ENCODE results near the gene ACTR2. TPM values are rescaled to one million over a fixed set of nuclear protein-coding genes. Genes with fewer than 3 reads are reported as not detected.

The ACTR2 gene
- total RNA-seq, 2 donors from 2014 or later, result 254 to 256 TPM

- peak overlapping the region; percentile 14 for H3K27ac ChIP-seq (ENCODE audit: low read depth, low read length)
- Mint-ChIP-seq H3K27ac (no peak overlapping the region), H3K36me3 (ENCODE audit: low read depth) (peaks cover 5% of the 10 kb centered on the region), H3K4me1 (peaks cover 42% of the 10 kb centered on the region), H3K4me3 (no peak overlapping the region), H3K27me3 (ENCODE audit: insufficient read depth) (no peaks in the 10 kb centered on the region), H3K9me3 (no peaks in the 10 kb centered on the region)
- H3K9ac ChIP-seq (ENCODE audit: extremely low read depth, low read length, poor library complexity, severe bottlenecking), result no peak overlapping the region
- H3K27me3 ChIP-seq (ENCODE audit: control insufficient read depth, insufficient read depth, low read length, poor library complexity, severe bottlenecking), result no peaks in the 10 kb centered on the region
- no peak for DNase-seq
- H3K4me3 ChIP-seq (ENCODE audit: low read length), result no peak overlapping the region
- H3K4me1 ChIP-seq (ENCODE audit: control insufficient read depth, insufficient read depth, low read length), result peaks cover 24% of the 10 kb centered on the region
- WGBS, 2 experiments (ENCODE audit: insufficient coverage in 1 of 2, insufficient read length in 1 of 2), result 68 to 87% methylated on average over 10 to 16 of the region's 16 CpGs
- H3K9me3 ChIP-seq (ENCODE audit: control insufficient read depth, low read length), result no peaks in the 10 kb centered on the region
- H3K36me3 ChIP-seq (ENCODE audit: control insufficient read depth, insufficient read depth, low read length), result peaks cover 5% of the 10 kb centered on the region
- TF ChIP-seq CTCF (conservative IDR thresholded peaks at IDR 0.05), result no peak
Measured at GRCh38 chr2:65300134-65300760, 72.6 kb downstream of the ACTR2 start.

GRCh38 chr2:65300761-65301711 is 73.4 kb downstream of the ACTR2 start:
- Mint-ChIP-seq H3K36me3 (ENCODE audit: low read depth) (peaks cover 5% of the 10 kb centered on the region), H3K27ac (peak overlapping the region; percentile 58), H3K9me3 (no peaks in the 10 kb centered on the region), H3K27me3 (ENCODE audit: insufficient read depth) (no peaks in the 10 kb centered on the region), H3K4me3 (peak overlapping the region; percentile 8), H3K4me1 (peaks cover 42% of the 10 kb centered on the region)
- H3K36me3 ChIP-seq (ENCODE audit: control insufficient read depth, insufficient read depth, low read length), result peaks cover 12% of the 10 kb centered on the region
- peak; percentile 78 for DNase-seq
- no peak overlapping the region for H3K4me3 ChIP-seq (ENCODE audit: low read length)
- peaks cover 23% of the 10 kb centered on the region for H3K4me1 ChIP-seq (ENCODE audit: control insufficient read depth, insufficient read depth, low read length)
- TF ChIP-seq CTCF (conservative IDR thresholded peaks at IDR 0.05), result no peak
- H3K9me3 ChIP-seq (ENCODE audit: control insufficient read depth, low read length), result no peaks in the 10 kb centered on the region
- 24 to 43% methylated on average over 16 to 20 of the region's 20 CpGs for WGBS, 2 experiments (ENCODE audit: insufficient coverage in 1 of 2, insufficient read length in 1 of 2)
- peak overlapping the region; percentile 75 for H3K27ac ChIP-seq (ENCODE audit: low read depth, low read length)
- H3K9ac ChIP-seq (ENCODE audit: extremely low read depth, low read length, poor library complexity, severe bottlenecking), result no peak overlapping the region
- H3K27me3 ChIP-seq (ENCODE audit: control insufficient read depth, insufficient read depth, low read length, poor library complexity, severe bottlenecking), result no peaks in the 10 kb centered on the region

- H3K36me3 Mint-ChIP-seq (ENCODE audit: low read depth), result peaks cover 23% of the 10 kb centered on the region
- H3K27ac ChIP-seq (ENCODE audit: low read depth, low read length), result no peak overlapping the region
- H3K36me3 ChIP-seq (ENCODE audit: control insufficient read depth, insufficient read depth, low read length), result peaks cover 56% of the 10 kb centered on the region
- H3K4me1 Mint-ChIP-seq, result peaks cover 19% of the 10 kb centered on the region
- no peak overlapping the region for H3K27ac Mint-ChIP-seq
- no peaks in the 10 kb centered on the region for H3K9me3 ChIP-seq (ENCODE audit: control insufficient read depth, low read length)
- no peaks in the 10 kb centered on the region for H3K27me3 Mint-ChIP-seq (ENCODE audit: insufficient read depth)
- H3K9ac ChIP-seq (ENCODE audit: extremely low read depth, low read length, poor library complexity, severe bottlenecking), result no peak overlapping the region
- no peaks in the 10 kb centered on the region for H3K9me3 Mint-ChIP-seq
- peaks cover 12% of the 10 kb centered on the region for H3K4me1 ChIP-seq (ENCODE audit: control insufficient read depth, insufficient read depth, low read length)
- H3K4me3 ChIP-seq (ENCODE audit: low read length), result no peak overlapping the region
- no peak for TF ChIP-seq CTCF (conservative IDR thresholded peaks at IDR 0.05)
- H3K4me3 Mint-ChIP-seq, result no peak overlapping the region
- no peaks in the 10 kb centered on the region for H3K27me3 ChIP-seq (ENCODE audit: control insufficient read depth, insufficient read depth, low read length, poor library complexity, severe bottlenecking)
- WGBS, 2 experiments (ENCODE audit: insufficient coverage in 1 of 2, insufficient read length in 1 of 2), result 89 to 95% methylated on average over 1 to 2 of the region's 2 CpGs
- no peak for DNase-seq
Measured at GRCh38 chr2:65305934-65306333, 78.3 kb downstream of the ACTR2 start.
